ENCODE results near the gene CNTN2. TPM values are rescaled to one million over a fixed set of nuclear protein-coding genes. Genes with fewer than 3 reads are reported as not detected.

The CNTN2 gene
- total and polyA plus RNA-seq, 2 donors (not counting 1 experiment from before 2014, with no cell fraction given) = not detected

DNA sequence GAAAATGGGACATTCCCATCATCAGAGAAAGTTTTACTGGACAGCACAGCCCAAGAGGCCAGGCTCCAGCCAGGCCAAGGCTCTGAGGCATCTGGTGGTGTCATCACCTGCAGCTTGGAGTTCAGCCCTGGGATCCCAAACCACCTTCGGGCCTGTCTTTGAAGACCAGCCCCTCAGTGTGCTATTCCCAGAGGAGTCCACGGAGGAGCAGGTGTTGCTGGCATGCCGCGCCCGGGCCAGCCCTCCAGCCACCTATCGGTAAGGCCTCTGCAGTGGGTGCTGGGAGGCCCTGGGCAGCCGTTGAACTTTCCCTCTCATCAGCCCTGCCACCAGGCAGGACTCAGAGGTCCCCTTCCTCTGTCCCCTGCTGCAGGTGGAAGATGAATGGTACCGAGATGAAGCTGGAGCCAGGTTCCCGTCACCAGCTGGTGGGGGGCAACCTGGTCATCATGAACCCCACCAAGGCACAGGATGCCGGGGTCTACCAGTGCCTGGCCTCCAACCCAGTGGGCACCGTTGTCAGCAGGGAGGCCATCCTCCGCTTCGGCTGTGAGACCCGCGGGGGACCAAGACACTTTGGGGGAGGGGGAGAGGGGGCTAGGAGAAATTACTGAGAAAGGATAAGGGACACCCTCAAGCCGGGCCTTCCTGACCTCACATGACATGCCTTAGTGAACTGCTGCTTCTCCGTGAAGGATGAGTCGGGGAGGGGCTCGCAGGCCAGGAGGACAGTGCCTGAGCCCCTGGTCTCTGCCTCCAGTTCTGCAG is 15.0 kb downstream of the CNTN2 start:
- Histone ChIP-seq H3K4me1 (ENCODE audit: control insufficient read depth, extremely low read depth, insufficient read depth, low read length) (no peaks in the 10 kb centered on the region), H2AFZ (ENCODE audit: low read length) (no peak overlapping the region), H3K36me3 (ENCODE audit: control insufficient read depth, insufficient read depth, low read length) (no peaks in the 10 kb centered on the region), H3K27me3 (ENCODE audit: control insufficient read depth, insufficient read depth, low read length) (peaks cover 11% of the 10 kb centered on the region), H4K20me1 (ENCODE audit: control insufficient read depth, extremely low read depth, insufficient read depth, low read length) (no peaks in the 10 kb centered on the region), H3K27ac (ENCODE audit: insufficient read depth, low read length) (no peak overlapping the region), H3K4me3 (replicated peaks in 1 of 4; ENCODE audit: control extremely low read depth in 1 of 4, insufficient read depth in 1 of 4, low read depth in 3 of 4, low read length in 4 of 4) (no peak overlapping the region), H3K79me2 (ENCODE audit: control insufficient read depth, insufficient read depth, low read length) (no peaks in the 10 kb centered on the region), H3K9me3 (ENCODE audit: control insufficient read depth, insufficient read depth, low read depth, low read length) (no peaks in the 10 kb centered on the region), H3K4me2 (ENCODE audit: extremely low read depth, insufficient read depth, low read length) (no peak overlapping the region), H3K9ac (ENCODE audit: insufficient read depth, low read length) (no peak overlapping the region)
- no peak for DNase-seq (ENCODE audit: low read depth in 2 of 2)
- no peak for TF ChIP-seq EZH2 (IDR thresholded peaks at IDR 0.05; ENCODE audit: low read length, missing control alignments)
- TF ChIP-seq CTCF (conservative IDR thresholded peaks at IDR 0.05 in 1 of 2, IDR thresholded peaks at IDR 0.05 in 1 of 2; ENCODE audit: low read depth in 1 of 2, low read length in 2 of 2) = no peak

GRCh38 chr1:205058853-205059252 is 15.8 kb downstream of the CNTN2 start:
- H3K9ac ChIP-seq (ENCODE audit: insufficient read depth, low read length) = no peak overlapping the region
- H3K4me1 ChIP-seq (ENCODE audit: control insufficient read depth, extremely low read depth, insufficient read depth, low read length) = no peaks in the 10 kb centered on the region
- no peaks in the 10 kb centered on the region for H4K20me1 ChIP-seq (ENCODE audit: control insufficient read depth, extremely low read depth, insufficient read depth, low read length)
- no peaks in the 10 kb centered on the region for H3K9me3 ChIP-seq (ENCODE audit: control insufficient read depth, insufficient read depth, low read depth, low read length)
- no peaks in the 10 kb centered on the region for H3K36me3 ChIP-seq (ENCODE audit: control insufficient read depth, insufficient read depth, low read length)
- H3K79me2 ChIP-seq (ENCODE audit: control insufficient read depth, insufficient read depth, low read length) = no peaks in the 10 kb centered on the region
- TF ChIP-seq CTCF (conservative IDR thresholded peaks at IDR 0.05 in 1 of 2, IDR thresholded peaks at IDR 0.05 in 1 of 2; ENCODE audit: low read depth in 1 of 2, low read length in 2 of 2) (no peak), EZH2 (IDR thresholded peaks at IDR 0.05; ENCODE audit: low read length, missing control alignments) (no peak)
- H3K27me3 ChIP-seq (ENCODE audit: control insufficient read depth, insufficient read depth, low read length) = peaks cover 10% of the 10 kb centered on the region
- H3K4me2 ChIP-seq (ENCODE audit: extremely low read depth, insufficient read depth, low read length) = no peak overlapping the region
- DNase-seq (ENCODE audit: low read depth in 2 of 2) = no peak
- H2AFZ ChIP-seq (ENCODE audit: low read length) = no peak overlapping the region
- no peak overlapping the region for H3K27ac ChIP-seq (ENCODE audit: insufficient read depth, low read length)
- no peak overlapping the region for H3K4me3 ChIP-seq (replicated peaks in 1 of 4; ENCODE audit: control extremely low read depth in 1 of 4, insufficient read depth in 1 of 4, low read depth in 3 of 4, low read length in 4 of 4)

GRCh38 chr1:205059660-205060059 is 16.6 kb downstream of the CNTN2 start:
- no peaks in the 10 kb centered on the region for H3K79me2 ChIP-seq (ENCODE audit: control insufficient read depth, insufficient read depth, low read length)
- no peak overlapping the region for H3K4me3 ChIP-seq (replicated peaks in 1 of 4; ENCODE audit: control extremely low read depth in 1 of 4, insufficient read depth in 1 of 4, low read depth in 3 of 4, low read length in 4 of 4)
- H3K27ac ChIP-seq (ENCODE audit: insufficient read depth, low read length) = no peak overlapping the region
- no peaks in the 10 kb centered on the region for H3K4me1 ChIP-seq (ENCODE audit: control insufficient read depth, extremely low read depth, insufficient read depth, low read length)
- no peak overlapping the region for H3K4me2 ChIP-seq (ENCODE audit: extremely low read depth, insufficient read depth, low read length)
- H3K27me3 ChIP-seq (ENCODE audit: control insufficient read depth, insufficient read depth, low read length) = peaks cover 4% of the 10 kb centered on the region
- H3K9me3 ChIP-seq (ENCODE audit: control insufficient read depth, insufficient read depth, low read depth, low read length) = no peaks in the 10 kb centered on the region
- no peak overlapping the region for H2AFZ ChIP-seq (ENCODE audit: low read length)
- DNase-seq (ENCODE audit: low read depth in 2 of 2) = no peak
- H3K9ac ChIP-seq (ENCODE audit: insufficient read depth, low read length) = no peak overlapping the region
- H4K20me1 ChIP-seq (ENCODE audit: control insufficient read depth, extremely low read depth, insufficient read depth, low read length) = no peaks in the 10 kb centered on the region
- no peak for TF ChIP-seq CTCF (conservative IDR thresholded peaks at IDR 0.05 in 1 of 2, IDR thresholded peaks at IDR 0.05 in 1 of 2; ENCODE audit: low read depth in 1 of 2, low read length in 2 of 2)
- no peaks in the 10 kb centered on the region for H3K36me3 ChIP-seq (ENCODE audit: control insufficient read depth, insufficient read depth, low read length)

Measured in fibroblast of lung (primary cell).